PC-9 (cell line): ENCODE data around the gene B3GALNT1. TPM values are rescaled to one million over a fixed set of nuclear protein-coding genes. Genes with fewer than 3 reads are reported as not detected.
A peak's percentile ranks its signal among the peaks of the same experiment; 100 is the strongest.

ENCODE experiments used
- Bru-seq: library from RNA; stranded (reverse); fragments of 400-500 nt; gene quantifications from one replicate; lab custom pipeline; 2021; lab: Mats Ljungman, UMichigan
- BruChase-seq, 2 experiments: library from RNA; stranded (reverse); fragments of 400-500 nt; gene quantifications; one replicate each; lab custom pipeline; 2021; lab: Mats Ljungman, UMichigan
- BruUV-seq: library from RNA; stranded (reverse); fragments of 400-500 nt; replicated peaks from 2 replicates; lab custom pipeline; 2021; lab: Mats Ljungman, UMichigan
- CTCF ChIA-PET: fragments of 300-600 bp; sonication (Branson Sonifier 250); formaldehyde crosslinking; loops from one replicate; lab custom pipeline; 2022; ENCODE audit warnings: antibody characterized with exemption; lab: Charles Lee
- POLR2A ChIA-PET: fragments of 300-600 bp; sonication (Branson Sonifier 250); formaldehyde crosslinking; loops from one replicate; lab custom pipeline; 2022; ENCODE audit warnings: antibody characterized with exemption; ENCODE audit not compliant: unreplicated experiment; lab: Charles Lee
- DNase-seq, 2 experiments: peaks; one replicate each; pipeline versions ENCODE4 v3.0.0 to v3.0.0-alpha.2; 2015 to 2022; ENCODE audit warnings: mixed read lengths in 1 of 2
- H2AFZ ChIP-seq: fragments of 200-600 bp; sonication (generic); 2 replicates; pipeline ENCODE4 v1.8.1; 2017; ENCODE audit warnings: antibody characterized with exemption
- H3F3A ChIP-seq: fragments of 200-600 bp; sonication (generic); 2 replicates; pipeline ENCODE4 v1.8.1; 2017; ENCODE audit warnings: antibody characterized with exemption, mild to moderate bottlenecking, low read depth; ENCODE audit not compliant: insufficient read depth
- H3K27ac ChIP-seq: fragments of 200-600 bp; sonication (generic); 2 replicates; pipeline ENCODE4 v1.6.1; 2016; ENCODE audit warnings: mixed run types
- H3K27me3 ChIP-seq: fragments of 200-600 bp; sonication (generic); 2 replicates; pipeline ENCODE4 v1.6.1; 2016; ENCODE audit warnings: low read depth, mixed run types; ENCODE audit not compliant: insufficient read depth
- H3K36me3 ChIP-seq: fragments of 200-600 bp; sonication (generic); 2 replicates; pipeline ENCODE4 v1.6.1; 2016; ENCODE audit warnings: low read depth, mixed run types
- H3K4me1 ChIP-seq: fragments of 200-600 bp; sonication (generic); replicated peaks from 2 replicates; pipeline ENCODE4 v1.6.1; 2016; ENCODE audit warnings: mixed run types; ENCODE audit not compliant: insufficient read depth
- H3K4me2 ChIP-seq: fragments of 200-600 bp; sonication (generic); 2 replicates; pipeline ENCODE4 v1.6.1; 2017; ENCODE audit warnings: mixed run types
- H3K4me3 ChIP-seq: fragments of 200-600 bp; sonication (generic); 2 replicates; pipeline ENCODE4 v1.6.1; 2016; ENCODE audit warnings: mixed run types
- H3K79me2 ChIP-seq: fragments of 200-600 bp; sonication (generic); 2 replicates; pipeline ENCODE4 v1.6.1; 2017; ENCODE audit warnings: low read depth, mixed run types
- H3K9me2 ChIP-seq: fragments of 200-600 bp; sonication (generic); 2 replicates; pipeline ENCODE4 v1.8.1; 2017; ENCODE audit warnings: mild to moderate bottlenecking; ENCODE audit not compliant: insufficient read depth
- H3K9me3 ChIP-seq: fragments of 200-600 bp; sonication (generic); 2 replicates; pipeline ENCODE4 v1.8.1; 2016; ENCODE audit warnings: low read depth; ENCODE audit not compliant: insufficient read depth
- H4K20me1 ChIP-seq: fragments of 200-600 bp; sonication (generic); 2 replicates; pipeline ENCODE4 v1.8.1; 2017; ENCODE audit not compliant: insufficient read depth
- CTCF ChIP-seq: fragments of 200-600 bp; sonication (generic); conservative IDR thresholded peaks from 2 replicates; pipeline ENCODE4 v1.6.1; 2017; ENCODE audit warnings: mixed run types, antibody characterized with exemption, mild to moderate bottlenecking, moderate library complexity
- EZH2 ChIP-seq: fragments of 200-600 bp; sonication (generic); IDR thresholded peaks from 2 replicates; pipeline ENCODE4 v1.8.0; 2017; ENCODE audit warnings: antibody characterized with exemption, low read depth
- intact Hi-C: fragments of 100-400 bp; cut with micrococcal nuclease; formaldehyde crosslinking; loops from one replicate; pipeline ENCODE4 v1.10.0; 2022; ENCODE audit not compliant: unreplicated experiment
- long read RNA-seq: library from polyadenylated mRNA; stranded (forward); transcript quantifications from one replicate; pipeline ENCODE4 v2.0.0, GENCODE V29; 2022
- total RNA-seq: library from RNA; stranded (reverse); gene quantifications from 2 replicates; pipeline ENCODE4 v1.2.3, GENCODE V29; 2021

B3GALNT1 gene
- total RNA-seq (8.8 and 17.3 TPM in 2 replicates), Bru-seq, nascent RNA (percentile 62 among the genes with signal in this experiment), BruChase-seq, experiment 1, labeled RNA remaining after a 2-hour chase (percentile 53 among the genes with signal in this experiment), BruChase-seq, experiment 2, labeled RNA remaining after a 6-hour chase (percentile 71 among the genes with signal in this experiment)
- long read RNA-seq, partial matches to known transcripts: 0 of 19 reads
- long read RNA-seq, other reads (novel, unspliced or antisense): 7 of 19 reads

- Histone ChIP-seq H3K9me3 (no peaks in the 10 kb centered on the region; the same call in 1 of the 2 replicates), H3K4me3 (peak within 1 kb of the TSS; percentile 85), H4K20me1 (no peaks in the 10 kb centered on the region), H3K4me2 (peak within 1 kb of the TSS; percentile 85), H3K27me3 (no peaks in the 10 kb centered on the region), H3K27ac (no peak within 1 kb of the TSS), H2AFZ (peak within 1 kb of the TSS; percentile 98), H3K36me3 (no peaks in the 10 kb centered on the region), H3K4me1 (peaks cover 23% of the 10 kb centered on the region), H3K79me2 (no peaks in the 10 kb centered on the region), H3F3A (peaks cover 8% of the 10 kb centered on the region; the same call in 1 of the 2 replicates), H3K9me2 (no peaks in the 10 kb centered on the region)
- no peak for TF ChIP-seq EZH2
- 0 out of 2 replicates have a peak, but pooled peaks have one; percentile 24 for TF ChIP-seq CTCF
- POLR2A ChIA-PET: interaction anchor here (0.6 kb wide), 1 partner anchor 428 kb away, joined by 3 read pairs; the partner anchor contains the start of gene ARL14
- CTCF ChIA-PET: no interaction called here
- intact Hi-C loops: loop anchor here (1.0 to 10.0 kb wide), 2 partner anchors 116 to 320 kb away; partner anchors contain the start of gene NMD3
- peak; percentile 47 to 75 for DNase-seq
- no TSS peak for BruUV-seq
Measured at GRCh38 chr3:161104561-161105551, at the start of gene B3GALNT1. Gene B3GALNT1 (minus strand): TSS chr3:161105349. CDS start chr3:161086754, 18,595 bp downstream.

DNA sequence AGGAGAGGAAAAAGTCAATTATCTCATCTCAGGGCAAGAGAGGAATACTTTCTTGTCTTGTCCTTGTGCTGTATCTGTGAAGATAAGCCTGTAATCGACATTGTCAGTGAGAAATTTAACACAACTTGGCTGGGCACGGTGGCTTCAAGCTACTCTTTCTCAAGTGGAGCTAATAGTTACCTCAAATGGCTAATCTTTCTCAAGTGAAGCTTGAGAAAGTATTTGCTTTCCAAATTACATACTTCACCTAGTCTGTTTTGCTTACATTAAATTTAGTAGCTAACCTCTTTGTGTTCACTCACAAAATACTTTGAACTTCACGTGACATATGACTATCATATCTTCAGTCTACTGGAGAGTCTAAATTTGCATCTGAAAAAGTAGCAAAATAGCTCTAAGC lies 48.3 kb upstream of the B3GALNT1 start:
- no peak for DNase-seq
- Histone ChIP-seq H2AFZ (no peak overlapping the region), H3K79me2 (no peaks in the 10 kb centered on the region), H3F3A (no peaks in the 10 kb centered on the region), H3K36me3 (no peaks in the 10 kb centered on the region), H4K20me1 (no peaks in the 10 kb centered on the region), H3K9me2 (no peaks in the 10 kb centered on the region), H3K4me2 (no peak overlapping the region), H3K9me3 (no peaks in the 10 kb centered on the region), H3K27ac (no peak overlapping the region), H3K27me3 (no peaks in the 10 kb centered on the region), H3K4me1 (peaks cover 18% of the 10 kb centered on the region), H3K4me3 (no peak overlapping the region)
- no TSS peak for BruUV-seq
- CTCF ChIA-PET: no interaction called here
- intact Hi-C loops: no loop called here
- POLR2A ChIA-PET: no interaction called here
- TF ChIP-seq EZH2 (no peak), CTCF (no peak)

DNA sequence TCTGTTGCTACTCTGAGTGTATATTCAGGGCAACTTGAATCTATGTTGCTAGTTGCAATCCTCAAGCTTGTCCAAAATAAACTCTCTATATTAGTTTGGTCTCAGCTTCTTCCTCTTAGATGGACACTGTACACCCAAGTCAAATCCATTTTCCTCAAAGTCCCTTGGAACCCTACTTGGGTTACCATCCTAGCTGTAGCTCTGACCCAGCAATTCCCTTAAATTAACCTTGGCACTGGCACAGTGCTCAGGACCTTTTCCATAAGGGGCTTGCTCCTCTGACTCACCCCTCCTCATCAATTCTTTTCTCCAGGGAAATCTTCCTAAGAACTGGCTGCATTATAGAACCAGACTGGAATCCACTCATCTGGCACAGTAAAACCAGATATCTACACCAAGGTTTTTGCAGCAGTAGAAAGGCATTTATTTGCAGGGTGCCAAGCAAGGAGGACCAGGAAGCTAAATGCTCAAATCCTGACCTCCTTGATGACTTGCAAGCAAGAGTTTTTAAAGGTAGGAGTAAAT lies 44.9 kb upstream of the B3GALNT1 start:
- Histone ChIP-seq H3K4me2 (no peak overlapping the region), H3K27me3 (no peaks in the 10 kb centered on the region), H3K79me2 (no peaks in the 10 kb centered on the region), H3K9me3 (no peaks in the 10 kb centered on the region), H3F3A (no peaks in the 10 kb centered on the region), H3K27ac (no peak overlapping the region), H3K9me2 (no peaks in the 10 kb centered on the region), H3K4me1 (peaks cover 20% of the 10 kb centered on the region), H4K20me1 (no peaks in the 10 kb centered on the region), H3K4me3 (no peak overlapping the region), H2AFZ (no peak overlapping the region), H3K36me3 (no peaks in the 10 kb centered on the region)
- ChIA-PET CTCF (no interaction called here), POLR2A (interaction anchor here (0.5 kb wide), 1 partner anchor 111 kb away, joined by 3 read pairs; no protein-coding TSS in a partner anchor)
- TF ChIP-seq EZH2: no peak
- no peak for TF ChIP-seq CTCF
- DNase-seq: no peak
- intact Hi-C loops: no loop called here
- BruUV-seq: no TSS peak
